Heart left ventricle (tissue), 13 donors: ENCODE data around the gene MGMT.

Experiments used
- POLR2A ChIP-seq, 2 donors: fragments of 450-650 bp; IDR thresholded peaks; one replicate each; pipeline ENCODE4 v1.6.1; 2017; ENCODE audit warnings: antibody characterized with exemption in 2 of 2, mild to moderate bottlenecking in 2 of 2, moderate library complexity in 2 of 2
- TF ChIP-seq, protein P1 (sequence below), 12 donors: fragments of 200-600 bp; sonication (generic) in 4 of 12; IDR thresholded peaks; one replicate each; pipeline versions ENCODE4 v1.5.0 to v1.8.0; 2018 to 2022; ENCODE audit warnings: antibody characterized with exemption in 12 of 12, mild to moderate bottlenecking in 5 of 12
- donor health status: ischemic (EF 13 %, LVEDD 7.1; RV severe dilation, severe dysfunction).
- donor health status: DM: no; HTN: yes; CAD: no.
- donor health status: DM: no; HTN: no; CAD: no.
- donor health status: ischemic (EF 25% LVEDD 6.9; RV normal size, moderate dysfunction).
- donor health status: ischemic (EF 25% LVEDD 5.7; RV mildly dilated, moderate dysfunction).
- donor health status: ischemic (EF 35%, LVEDD 5.7; RV mildly dilated, moderate dysfunction).
- donor health status: nonischemic (EF 11% LVEDD 7.7; RV severe dilation, severe dysfunction).
- donor health status: DM: yes; HTN: yes; CAD: no.
- donor health status: PGD.
- donor health status: ischemic (EF 29% LVEDD 5.4; RV normal size, mild dysfunction).
- donor health status: nonischemic (EF 23%, LVEDD 6.1; RV moderate dilation, normal function).

DNA sequence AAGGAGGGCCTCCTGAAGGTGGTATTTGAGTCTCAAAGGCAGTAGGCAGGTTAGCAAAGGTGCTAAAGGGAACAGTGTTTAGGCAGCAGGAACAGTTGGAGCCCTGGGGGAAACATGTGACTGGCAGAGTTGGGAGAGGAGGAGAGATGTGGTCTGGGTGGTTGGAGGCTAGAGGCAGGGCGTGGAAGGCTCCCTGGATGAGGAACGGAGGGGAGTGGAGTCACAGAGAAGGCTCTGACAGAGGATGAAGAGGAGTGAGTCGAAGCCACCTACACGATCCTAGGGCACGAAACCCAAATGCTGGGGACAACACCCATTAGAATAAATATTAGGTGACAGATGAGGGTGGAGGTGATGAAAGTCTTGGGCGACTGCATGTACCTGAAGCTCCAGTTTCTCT is 19.6 kb upstream of the MGMT start:
- TF ChIP-seq, protein P1, sequence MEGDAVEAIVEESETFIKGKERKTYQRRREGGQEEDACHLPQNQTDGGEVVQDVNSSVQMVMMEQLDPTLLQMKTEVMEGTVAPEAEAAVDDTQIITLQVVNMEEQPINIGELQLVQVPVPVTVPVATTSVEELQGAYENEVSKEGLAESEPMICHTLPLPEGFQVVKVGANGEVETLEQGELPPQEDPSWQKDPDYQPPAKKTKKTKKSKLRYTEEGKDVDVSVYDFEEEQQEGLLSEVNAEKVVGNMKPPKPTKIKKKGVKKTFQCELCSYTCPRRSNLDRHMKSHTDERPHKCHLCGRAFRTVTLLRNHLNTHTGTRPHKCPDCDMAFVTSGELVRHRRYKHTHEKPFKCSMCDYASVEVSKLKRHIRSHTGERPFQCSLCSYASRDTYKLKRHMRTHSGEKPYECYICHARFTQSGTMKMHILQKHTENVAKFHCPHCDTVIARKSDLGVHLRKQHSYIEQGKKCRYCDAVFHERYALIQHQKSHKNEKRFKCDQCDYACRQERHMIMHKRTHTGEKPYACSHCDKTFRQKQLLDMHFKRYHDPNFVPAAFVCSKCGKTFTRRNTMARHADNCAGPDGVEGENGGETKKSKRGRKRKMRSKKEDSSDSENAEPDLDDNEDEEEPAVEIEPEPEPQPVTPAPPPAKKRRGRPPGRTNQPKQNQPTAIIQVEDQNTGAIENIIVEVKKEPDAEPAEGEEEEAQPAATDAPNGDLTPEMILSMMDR (IDR thresholded peaks at IDR 0.05): no peak
- TF ChIP-seq POLR2A (IDR thresholded peaks at IDR 0.05): no peak
